Ovary (tissue), 9 donors: Measurements from ENCODE around the gene NAV2. TPM values are rescaled to one million over a fixed set of nuclear protein-coding genes. Genes with fewer than 3 reads are reported as not detected.

Experiments used
- DNase-seq, 5 donors: peaks; one replicate each; pipeline ENCODE4 v3.0.0-alpha.2; 2019 to 2020
- H3K27ac ChIP-seq, 2 donors: fragments of 200-600 bp; one replicate each; pipeline versions ENCODE4 v1.5.1 to v1.8.0; 2019 to 2022
- H3K27me3 ChIP-seq: fragments of 200-600 bp; one replicate; pipeline ENCODE4 v1.8.0; 2022
- H3K36me3 ChIP-seq: fragments of 200-600 bp; sonication (generic); one replicate; pipeline ENCODE4 v1.5.1; 2019
- H3K4me1 ChIP-seq: one replicate; pipeline ENCODE4 v1.8.1; 2013; ENCODE audit warnings: mild to moderate bottlenecking, moderate library complexity; ENCODE audit not compliant: insufficient read depth
- H3K4me3 ChIP-seq: fragments of 200-600 bp; sonication (generic); one replicate; pipeline ENCODE4 v1.5.1; 2017
- H3K9me3 ChIP-seq, 2 donors: fragments of 200-600 bp in 1 of 2; sonication (generic) in 1 of 2; one replicate each; pipeline versions ENCODE4 v1.5.1 to v1.8.1; 2013 to 2019; ENCODE audit warnings: mild to moderate bottlenecking in 1 of 2, moderate library complexity in 1 of 2
- EP300 ChIP-seq: sonication (generic); formaldehyde crosslinking; IDR thresholded peaks from one replicate; pipeline ENCODE4 v1.6.1; 2017; ENCODE audit warnings: antibody characterized with exemption
- POLR2A ChIP-seq: fragments of 450-650 bp; IDR thresholded peaks from one replicate; pipeline ENCODE4 v1.6.1; 2017; ENCODE audit warnings: antibody characterized with exemption, mild to moderate bottlenecking, moderate library complexity
- WGBS, 3 donors: extraction: QIAGEN DNeasy Blood & Tissue Kit in 1 of 3; methylation state at CpG; one replicate each; pipeline versions ENCODE4 v1.1.5 to v1.1.7; 2013 to 2017; 5-methylcytosine and 5-hydroxymethylcytosine counted together
- intact Hi-C, 4 donors: fragments of 100-400 bp; cut with DNase I; formaldehyde crosslinking; loops; one replicate each; pipeline versions ENCODE4 v1.11.0 to v1.15.1; 2022 to 2023
- polyA plus RNA-seq, 2 donors: library from polyadenylated mRNA; stranded (reverse); fragments of 200-250 nt in 1 of 2; fragments of 350-450 nt in 1 of 2; fragmentation: Illumina TruSeq in 1 of 2; extraction: RNeasy Lipid Tissue Mini Kit (QIAGEN cat#74804) in 1 of 2; gene quantifications; one replicate each; pipeline ENCODE4 v1.2.3, GENCODE V29; 2013 to 2014
- total RNA-seq, 7 donors: library from RNA; depleted of rRNA in 2 of 7; stranded (reverse); fragments of >200 nt in 2 of 7; fragmentation: NEBNext Ultra II Directional in 3 of 7; extraction: Animal tissue kit (Norgen Biotek cat#: 25700) in 3 of 7; gene quantifications; one replicate each; pipeline versions ENCODE4 v1.1.0 to v1.2.4, GENCODE V29; 2016 to 2023
- TF ChIP-seq, protein P1 (sequence below), 3 donors: fragments of 450-650 bp in 2 of 3; fragments of 200-600 bp in 1 of 3; IDR thresholded peaks; one replicate each; pipeline versions ENCODE4 v1.5.1 to v1.8.0; 2016 to 2022; ENCODE audit warnings: antibody characterized with exemption in 3 of 3, mild to moderate bottlenecking in 1 of 3
- donor health status: DM: no; HTN: no; CAD: no; lungs with moderate emphysema.
- donor health status: DM: no; HTN: no; CAD: no.
- donor health status: Bipolar disorder and iron deficiency.
- donor health status: DM: yes; HTN: yes; CAD: no.
- donor health status: DM: no; HTN: no; CAD: no.
- donor health status: DM: yes; HTN: yes; CAD: no.

NAV2 gene
- total and polyA plus RNA-seq, 9 donors = 2.9 to 14.1 (median 7.8) TPM

- Histone ChIP-seq H3K9me3 (no peaks in the 10 kb centered on the region), H3K27ac (no peak overlapping the region), H3K4me1 (peaks cover 12% of the 10 kb centered on the region), H3K4me3 (no peak overlapping the region), H3K36me3 (no peaks in the 10 kb centered on the region), H3K27me3 (no peaks in the 10 kb centered on the region)
- no peak for DNase-seq
- TF ChIP-seq POLR2A (no peak), EP300 (no peak)
- TF ChIP-seq, protein P1, sequence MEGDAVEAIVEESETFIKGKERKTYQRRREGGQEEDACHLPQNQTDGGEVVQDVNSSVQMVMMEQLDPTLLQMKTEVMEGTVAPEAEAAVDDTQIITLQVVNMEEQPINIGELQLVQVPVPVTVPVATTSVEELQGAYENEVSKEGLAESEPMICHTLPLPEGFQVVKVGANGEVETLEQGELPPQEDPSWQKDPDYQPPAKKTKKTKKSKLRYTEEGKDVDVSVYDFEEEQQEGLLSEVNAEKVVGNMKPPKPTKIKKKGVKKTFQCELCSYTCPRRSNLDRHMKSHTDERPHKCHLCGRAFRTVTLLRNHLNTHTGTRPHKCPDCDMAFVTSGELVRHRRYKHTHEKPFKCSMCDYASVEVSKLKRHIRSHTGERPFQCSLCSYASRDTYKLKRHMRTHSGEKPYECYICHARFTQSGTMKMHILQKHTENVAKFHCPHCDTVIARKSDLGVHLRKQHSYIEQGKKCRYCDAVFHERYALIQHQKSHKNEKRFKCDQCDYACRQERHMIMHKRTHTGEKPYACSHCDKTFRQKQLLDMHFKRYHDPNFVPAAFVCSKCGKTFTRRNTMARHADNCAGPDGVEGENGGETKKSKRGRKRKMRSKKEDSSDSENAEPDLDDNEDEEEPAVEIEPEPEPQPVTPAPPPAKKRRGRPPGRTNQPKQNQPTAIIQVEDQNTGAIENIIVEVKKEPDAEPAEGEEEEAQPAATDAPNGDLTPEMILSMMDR (IDR thresholded peaks at IDR 0.05) = no peak
- intact Hi-C loops = no loop called here
- WGBS, 3 donors = 73 to 97% (median 91%) methylated on average over 3 of the region's 3 CpGs
These were observed 335.6 kb downstream of the NAV2 start for GRCh38 chr11:20048246-20048645.

GRCh38 chr11:20048707-20049106, 336.1 kb downstream of the NAV2 start:
- Histone ChIP-seq H3K27ac (peak overlapping the region in 1 of 2 donors; percentile 23), H3K36me3 (no peaks in the 10 kb centered on the region), H3K4me3 (no peak overlapping the region), H3K27me3 (no peaks in the 10 kb centered on the region), H3K9me3 (no peaks in the 10 kb centered on the region), H3K4me1 (peaks cover 12% of the 10 kb centered on the region)
- no peak for DNase-seq
- intact Hi-C loops = no loop called here
- 84 to 88% (median 86%) methylated on average over 9 of the region's 9 CpGs for WGBS, 3 donors
- TF ChIP-seq POLR2A (no peak), EP300 (no peak)
- TF ChIP-seq, protein P1 (IDR thresholded peaks at IDR 0.05) = no peak

- WGBS, 3 donors = 6 to 10% (median 8%) methylated on average over 2 of the region's 2 CpGs
- no peak for DNase-seq
- H3K9me3 ChIP-seq = no peaks in the 10 kb centered on the region
- H3K4me3 ChIP-seq = no peak overlapping the region
- peaks cover 12% of the 10 kb centered on the region for H3K4me1 ChIP-seq
- peak overlapping the region in 1 of 2 donors; percentile 23 for H3K27ac ChIP-seq
- H3K36me3 ChIP-seq = no peaks in the 10 kb centered on the region
- TF ChIP-seq EP300 (no peak), POLR2A (no peak)
- TF ChIP-seq, protein P1 (IDR thresholded peaks at IDR 0.05) = no peak
- intact Hi-C loops = no loop called here
- H3K27me3 ChIP-seq = no peaks in the 10 kb centered on the region
These were observed 336.6 kb downstream of the NAV2 start for GRCh38 chr11:20049231-20049630.

DNA sequence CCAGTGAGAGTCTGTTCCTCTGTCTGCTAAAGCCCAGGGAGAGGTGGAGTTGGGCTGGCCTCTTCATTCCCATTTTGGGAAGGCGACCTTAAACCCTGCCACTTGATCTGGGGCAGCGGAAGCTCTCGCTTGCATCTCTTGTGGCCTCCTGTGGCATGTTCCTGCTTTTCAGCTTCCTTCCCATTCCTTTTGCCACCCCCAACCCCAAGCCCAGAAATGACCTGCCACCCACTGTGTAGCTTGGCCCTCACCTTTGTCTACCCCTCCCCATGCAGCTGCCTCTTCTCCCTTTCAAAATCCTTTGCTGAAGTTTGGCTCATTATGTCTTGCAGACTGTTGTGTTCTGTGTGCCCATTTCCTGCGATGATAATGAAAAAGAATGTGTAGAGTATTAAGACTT, 337.4 kb downstream of the NAV2 start:
- TF ChIP-seq EP300 (no peak), POLR2A (no peak)
- TF ChIP-seq, protein P1 (IDR thresholded peaks at IDR 0.05) = no peak
- Histone ChIP-seq H3K27me3 (no peaks in the 10 kb centered on the region), H3K36me3 (no peaks in the 10 kb centered on the region), H3K9me3 (no peaks in the 10 kb centered on the region), H3K27ac (peak overlapping the region in 1 of 2 donors; percentile 23), H3K4me1 (peaks cover 12% of the 10 kb centered on the region), H3K4me3 (no peak overlapping the region)
- intact Hi-C loops = no loop called here
- WGBS, 3 donors = 78 to 87% (median 82%) methylated on average over 4 of the region's 4 CpGs
- DNase-seq = no peak
